ENCODE measurements around the gene COL15A1.

Gene COL15A1

GRCh38 chr9:98915599-98915998 is 28.1 kb upstream of the COL15A1 start:
- H3K4me1 ChIP-seq (ENCODE audit: low read length): no peaks in the 10 kb centered on the region
- H3K9me3 ChIP-seq (ENCODE audit: insufficient read depth, low read length): no peaks in the 10 kb centered on the region
- H3K27me3 ChIP-seq (ENCODE audit: low read depth, low read length): no peaks in the 10 kb centered on the region
- TF ChIP-seq EZH2phosphoT487 (IDR thresholded peaks at IDR 0.05; ENCODE audit: low read depth) (no peak), CTCF (IDR thresholded peaks at IDR 0.05; ENCODE audit: low read depth, low read length) (no peak)
- no peaks in the 10 kb centered on the region for H3K79me2 ChIP-seq (ENCODE audit: low read length)
- H4K20me1 ChIP-seq (ENCODE audit: insufficient read depth, low read length): no peaks in the 10 kb centered on the region
- no peak overlapping the region for H3K9ac ChIP-seq (ENCODE audit: low read length)
- no peak overlapping the region for H2AFZ ChIP-seq (ENCODE audit: low read depth, low read length)
- no peak overlapping the region for H3K4me2 ChIP-seq (ENCODE audit: low read length)
- no peak overlapping the region for H3K27ac ChIP-seq (ENCODE audit: low read length)
- no peaks in the 10 kb centered on the region for H3K36me3 ChIP-seq (replicated peaks; ENCODE audit: low read depth, low read length)
- no peak overlapping the region for H3K4me3 ChIP-seq (ENCODE audit: low read length)

GRCh38 chr9:98916660-98917059 is 27.0 kb upstream of the COL15A1 start:
- Histone ChIP-seq H2AFZ (ENCODE audit: low read depth, low read length) (no peak overlapping the region), H3K27ac (ENCODE audit: low read length) (no peak overlapping the region), H3K9ac (ENCODE audit: low read length) (no peak overlapping the region), H3K4me3 (ENCODE audit: low read length) (no peak overlapping the region), H3K4me1 (ENCODE audit: low read length) (no peaks in the 10 kb centered on the region), H3K79me2 (ENCODE audit: low read length) (no peaks in the 10 kb centered on the region), H3K36me3 (replicated peaks; ENCODE audit: low read depth, low read length) (no peaks in the 10 kb centered on the region), H3K4me2 (ENCODE audit: low read length) (no peak overlapping the region), H3K27me3 (ENCODE audit: low read depth, low read length) (no peaks in the 10 kb centered on the region), H4K20me1 (ENCODE audit: insufficient read depth, low read length) (no peaks in the 10 kb centered on the region), H3K9me3 (ENCODE audit: insufficient read depth, low read length) (no peaks in the 10 kb centered on the region)
- TF ChIP-seq EZH2phosphoT487 (IDR thresholded peaks at IDR 0.05; ENCODE audit: low read depth): no peak
- no peak for TF ChIP-seq CTCF (IDR thresholded peaks at IDR 0.05; ENCODE audit: low read depth, low read length)

- H3K27ac ChIP-seq (ENCODE audit: low read length): no peak overlapping the region
- no peak overlapping the region for H3K9ac ChIP-seq (ENCODE audit: low read length)
These were observed 25.8 kb upstream of the COL15A1 start for GRCh38 chr9:98917746-98918487.

GRCh38 chr9:98921732-98922131 is 22.0 kb upstream of the COL15A1 start:
- Histone ChIP-seq H3K4me3 (ENCODE audit: low read length) (no peak overlapping the region), H3K27me3 (ENCODE audit: low read depth, low read length) (peaks cover 14% of the 10 kb centered on the region; the same call in 1 of the 2 replicates), H3K36me3 (replicated peaks; ENCODE audit: low read depth, low read length) (no peaks in the 10 kb centered on the region), H3K4me2 (ENCODE audit: low read length) (no peak overlapping the region), H2AFZ (ENCODE audit: low read depth, low read length) (no peak overlapping the region), H3K9ac (ENCODE audit: low read length) (no peak overlapping the region), H3K4me1 (ENCODE audit: low read length) (peaks cover 8% of the 10 kb centered on the region), H4K20me1 (ENCODE audit: insufficient read depth, low read length) (no peaks in the 10 kb centered on the region), H3K27ac (ENCODE audit: low read length) (no peak overlapping the region), H3K79me2 (ENCODE audit: low read length) (no peaks in the 10 kb centered on the region), H3K9me3 (ENCODE audit: insufficient read depth, low read length) (no peaks in the 10 kb centered on the region)
- TF ChIP-seq CTCF (IDR thresholded peaks at IDR 0.05; ENCODE audit: low read depth, low read length) (no peak), EZH2phosphoT487 (IDR thresholded peaks at IDR 0.05; ENCODE audit: low read depth) (no peak)

More at GRCh38 chr9:98917746-98918487, 25.8 kb upstream of the COL15A1 start:
- no peaks in the 10 kb centered on the region for H3K36me3 ChIP-seq (replicated peaks; ENCODE audit: low read depth, low read length)
- H4K20me1 ChIP-seq (ENCODE audit: insufficient read depth, low read length): no peaks in the 10 kb centered on the region
- H3K4me2 ChIP-seq (ENCODE audit: low read length): no peak overlapping the region
- H3K4me1 ChIP-seq (ENCODE audit: low read length): peaks cover 5% of the 10 kb centered on the region
- H3K4me3 ChIP-seq (ENCODE audit: low read length): no peak overlapping the region
- H2AFZ ChIP-seq (ENCODE audit: low read depth, low read length): no peak overlapping the region
- no peaks in the 10 kb centered on the region for H3K27me3 ChIP-seq (ENCODE audit: low read depth, low read length)
- no peaks in the 10 kb centered on the region for H3K9me3 ChIP-seq (ENCODE audit: insufficient read depth, low read length)
- H3K79me2 ChIP-seq (ENCODE audit: low read length): no peaks in the 10 kb centered on the region
- TF ChIP-seq EZH2phosphoT487 (IDR thresholded peaks at IDR 0.05; ENCODE audit: low read depth) (no peak), CTCF (IDR thresholded peaks at IDR 0.05; ENCODE audit: low read depth, low read length) (no peak)
